Measurements from ENCODE around the gene RSPO3.

GRCh38 chr6:127136786-127137185 is 18.3 kb downstream of the RSPO3 start:
- no peak for TF ChIP-seq CTCF (conservative IDR thresholded peaks at IDR 0.05; ENCODE audit: low read length)
- TF ChIP-seq EZH2phosphoT487 (IDR thresholded peaks at IDR 0.05; ENCODE audit: borderline replicate concordance): no peak
